Stimulated activated CD4-positive, alpha-beta T cell treated with anti-CD3 and anti-CD28 coated beads, TNF-alpha, amount 100 ng/mL, for 1 hour (primary cell): ENCODE results near the gene YWHAG.

Source experiments
- DNase-seq, 3 donors: peaks; one replicate each; pipeline ENCODE4 v3.0.0-alpha.2; 2020; ENCODE audit warnings: low read depth in 3 of 3, low spot score in 1 of 3

YWHAG gene

GRCh38 chr7:76278540-76278939 is 80.3 kb downstream of the YWHAG start:
- DNase-seq, result no peak
